T-helper 2 cell treated with Interferon-gamma antibody and Interleukin-4, amounts not matched to agents 5 μg/mL and 100 μg/mL, for 36 hours (primary cell): Measurements from ENCODE around the gene TAF1B.

Experiments used
- DNase-seq: peaks from one replicate; pipeline ENCODE4 v3.0.0; 2021; ENCODE audit warnings: low spot score
- H3K27ac Mint-ChIP-seq: one replicate; pipeline ENCODE4 v1.8.0; 2021; ENCODE audit warnings: mild to moderate bottlenecking, mixed read lengths
- H3K27me3 Mint-ChIP-seq: one replicate; pipeline ENCODE4 v1.8.0; 2021; ENCODE audit warnings: low read depth, mixed read lengths
- H3K36me3 Mint-ChIP-seq: one replicate; pipeline ENCODE4 v1.8.0; 2021; ENCODE audit warnings: low read depth, mixed read lengths
- H3K4me1 Mint-ChIP-seq: one replicate; pipeline ENCODE4 v1.8.0; 2021; ENCODE audit warnings: low read depth, mixed read lengths
- H3K4me3 Mint-ChIP-seq: one replicate; pipeline ENCODE4 v1.8.0; 2022; ENCODE audit warnings: mild to moderate bottlenecking, moderate library complexity, mixed read lengths
- H3K9me3 Mint-ChIP-seq: one replicate; pipeline ENCODE4 v1.8.0; 2021; ENCODE audit warnings: mixed read lengths

The TAF1B gene

DNA sequence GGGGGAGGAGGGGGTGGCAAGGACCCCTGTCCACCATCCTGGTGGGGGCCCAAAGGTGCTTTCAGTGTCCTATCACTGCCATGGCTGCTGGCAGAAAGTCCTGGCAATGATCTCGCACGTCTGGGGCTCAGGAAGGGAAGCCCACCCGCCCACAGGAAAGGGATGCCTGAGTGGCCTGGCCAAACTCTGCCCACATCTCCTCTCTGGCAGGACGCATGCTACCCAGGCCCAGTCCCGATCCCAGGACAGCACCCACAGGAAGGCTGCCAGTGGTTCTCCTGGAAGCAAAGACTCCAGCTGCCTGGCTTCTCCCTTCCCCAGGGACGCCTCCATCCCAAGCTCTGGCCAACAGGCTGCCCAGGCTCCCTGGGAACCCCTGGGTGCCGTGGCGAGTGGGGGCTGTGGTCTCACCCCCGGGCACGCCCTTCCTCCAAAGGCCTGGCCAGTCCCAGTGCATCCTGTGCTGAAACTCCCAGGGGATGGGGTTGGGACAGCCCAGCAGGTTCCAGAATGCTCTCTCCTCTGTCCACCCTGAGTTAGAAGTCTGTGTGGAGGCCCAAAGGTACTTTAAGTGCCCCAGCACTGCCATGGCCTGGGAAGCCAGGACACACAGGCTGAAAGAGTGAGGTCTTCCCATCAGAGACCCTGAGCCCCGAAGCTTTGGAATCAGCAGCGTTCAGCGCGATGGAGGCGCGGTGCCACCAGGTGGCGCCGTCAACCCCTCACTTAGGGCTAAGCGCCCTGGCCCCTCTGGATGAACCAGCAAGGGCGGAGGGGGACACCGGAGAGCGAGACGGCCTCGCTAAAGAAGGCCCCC is 29.8 kb upstream of the TAF1B start:
- H3K9me3 Mint-ChIP-seq: no peaks in the 10 kb centered on the region
- peak overlapping the region; percentile 39 for H3K4me3 Mint-ChIP-seq
- peaks cover 19% of the 10 kb centered on the region for H3K4me1 Mint-ChIP-seq
- peak overlapping the region; percentile 68 for H3K27ac Mint-ChIP-seq
- DNase-seq: peak; percentile 55
- H3K27me3 Mint-ChIP-seq: peaks cover 8% of the 10 kb centered on the region
- no peaks in the 10 kb centered on the region for H3K36me3 Mint-ChIP-seq

DNA sequence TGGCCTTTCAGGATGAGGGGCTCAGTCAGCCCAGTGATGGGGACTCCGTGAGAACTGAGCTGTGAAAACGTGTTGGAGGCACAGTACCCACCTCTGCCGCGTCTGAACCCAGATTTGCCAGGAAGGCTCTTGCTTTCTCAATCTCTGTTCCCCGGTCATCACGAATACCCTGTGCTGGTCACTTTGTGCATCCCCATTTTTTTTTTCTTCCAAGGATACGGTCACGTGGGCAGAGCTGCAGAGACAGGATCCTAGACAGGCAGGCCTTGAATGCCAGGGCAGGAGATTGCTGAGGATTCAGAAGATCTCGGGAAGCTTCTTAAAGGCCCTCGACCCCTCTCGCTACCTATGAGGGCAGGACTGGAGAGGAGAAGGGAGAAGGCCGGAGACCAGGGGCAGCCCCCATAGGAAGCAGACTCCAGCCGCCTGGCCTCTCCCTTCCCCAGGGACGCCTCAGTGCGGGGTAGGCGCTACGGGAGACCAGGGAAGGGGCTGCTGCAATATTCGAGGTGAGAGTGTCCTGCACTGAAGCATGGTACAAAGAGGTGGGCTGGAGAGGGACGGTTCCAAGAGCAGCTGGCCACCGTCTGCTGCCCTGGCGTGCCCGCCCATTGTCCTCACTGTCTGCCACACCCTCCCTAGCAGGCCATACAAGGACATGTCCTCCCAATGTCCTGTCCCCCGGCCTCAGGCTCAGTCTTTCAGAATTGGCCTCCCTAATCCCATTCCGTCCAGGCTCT is 29.0 kb upstream of the TAF1B start:
- H3K27me3 Mint-ChIP-seq: peaks cover 8% of the 10 kb centered on the region
- H3K36me3 Mint-ChIP-seq: no peaks in the 10 kb centered on the region
- no peaks in the 10 kb centered on the region for H3K9me3 Mint-ChIP-seq
- peak overlapping the region; percentile 39 for H3K4me3 Mint-ChIP-seq
- H3K27ac Mint-ChIP-seq: no peak overlapping the region
- H3K4me1 Mint-ChIP-seq: peaks cover 19% of the 10 kb centered on the region
- no peak for DNase-seq

DNA sequence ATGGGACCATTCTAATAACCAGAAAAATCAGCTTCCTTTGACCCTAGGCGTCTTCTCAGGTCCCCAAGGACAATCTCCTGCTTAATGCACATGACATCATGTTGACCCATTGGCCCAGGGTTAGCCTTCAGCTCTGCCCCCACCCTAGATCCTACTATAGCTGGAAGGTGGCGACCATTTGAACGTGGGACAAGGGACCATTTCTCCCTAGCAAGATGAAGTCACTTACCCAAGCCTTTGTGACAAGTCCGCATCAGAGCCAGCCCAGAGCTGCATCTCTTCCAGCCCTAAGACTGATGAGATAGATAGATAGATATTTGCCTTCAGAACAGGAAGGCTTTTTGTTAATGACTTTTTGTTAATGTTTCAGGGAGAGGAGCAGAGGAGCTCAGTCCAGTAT is 28.2 kb upstream of the TAF1B start:
- Mint-ChIP-seq H3K4me1 (peaks cover 19% of the 10 kb centered on the region), H3K27me3 (peaks cover 8% of the 10 kb centered on the region), H3K27ac (no peak overlapping the region), H3K9me3 (no peaks in the 10 kb centered on the region), H3K36me3 (no peaks in the 10 kb centered on the region), H3K4me3 (no peak overlapping the region)
- no peak for DNase-seq

DNA sequence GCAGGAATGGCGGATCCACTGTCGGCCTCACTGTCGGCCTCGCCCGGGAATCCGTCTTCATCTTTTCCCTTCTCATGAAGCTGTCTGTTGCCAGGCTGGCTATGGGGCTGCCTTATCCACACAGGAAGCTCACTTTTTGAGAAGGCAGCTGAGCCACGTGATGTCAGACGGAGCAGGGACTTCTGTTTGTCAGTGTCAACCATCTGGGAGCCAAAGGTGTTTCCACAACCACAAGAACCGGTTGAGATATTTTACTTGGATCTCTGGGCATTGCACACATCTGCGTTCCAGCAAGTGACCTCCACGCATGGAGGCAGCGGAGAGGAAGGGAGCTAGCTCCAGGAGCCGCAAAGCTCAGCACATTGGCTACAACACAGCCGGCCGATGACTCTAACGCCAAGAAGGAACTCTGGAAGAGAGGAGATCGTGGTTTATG is 27.4 kb upstream of the TAF1B start:
- no peak for DNase-seq
- H3K27ac Mint-ChIP-seq: no peak overlapping the region
- H3K4me3 Mint-ChIP-seq: no peak overlapping the region
- H3K36me3 Mint-ChIP-seq: no peaks in the 10 kb centered on the region
- H3K9me3 Mint-ChIP-seq: no peaks in the 10 kb centered on the region
- peaks cover 19% of the 10 kb centered on the region for H3K4me1 Mint-ChIP-seq
- H3K27me3 Mint-ChIP-seq: peaks cover 8% of the 10 kb centered on the region

DNA sequence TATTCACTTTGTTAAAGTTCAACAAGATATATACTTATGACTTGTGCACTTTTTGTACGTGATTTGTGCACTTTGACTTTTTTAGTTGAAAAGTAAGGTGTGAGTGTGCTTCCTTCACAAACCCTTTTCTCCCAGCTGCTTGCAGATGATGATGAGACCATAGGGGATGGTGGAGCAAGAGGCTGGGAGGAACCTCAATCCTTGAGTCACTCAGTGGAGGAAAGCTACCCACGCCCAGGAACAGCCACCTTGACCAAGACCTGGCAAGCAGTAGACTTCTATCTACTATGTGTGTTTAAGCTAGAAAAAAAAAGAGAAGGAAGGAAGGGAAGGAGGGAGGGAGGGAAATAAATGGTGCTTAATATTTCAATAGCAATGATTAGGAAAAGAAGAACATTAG is 25.2 kb upstream of the TAF1B start:
- Mint-ChIP-seq H3K9me3 (no peaks in the 10 kb centered on the region), H3K4me1 (peaks cover 18% of the 10 kb centered on the region), H3K4me3 (no peak overlapping the region), H3K36me3 (no peaks in the 10 kb centered on the region), H3K27ac (no peak overlapping the region), H3K27me3 (peaks cover 8% of the 10 kb centered on the region)
- no peak for DNase-seq

DNA sequence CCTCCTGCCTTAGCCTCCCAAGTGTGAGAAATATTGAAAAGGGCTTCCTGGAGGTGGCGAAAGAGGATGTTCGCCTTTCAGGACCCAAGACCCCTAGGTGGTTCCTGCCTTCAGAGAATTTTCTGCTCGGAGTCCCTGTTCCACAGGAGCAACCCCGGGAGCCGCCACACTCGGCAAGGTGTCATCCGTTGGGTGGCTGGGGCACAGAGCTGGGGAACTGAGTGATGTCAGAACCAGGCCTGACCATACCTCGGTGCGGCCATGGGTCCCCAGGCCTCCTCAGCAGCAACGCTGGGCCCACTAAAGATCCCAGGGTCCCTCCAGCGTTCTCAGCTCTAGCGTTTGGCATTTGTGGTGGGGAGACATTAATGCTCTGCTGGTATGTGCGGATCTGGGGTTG is 23.7 kb upstream of the TAF1B start:
- DNase-seq: no peak
- peaks cover 8% of the 10 kb centered on the region for H3K27me3 Mint-ChIP-seq

DNA sequence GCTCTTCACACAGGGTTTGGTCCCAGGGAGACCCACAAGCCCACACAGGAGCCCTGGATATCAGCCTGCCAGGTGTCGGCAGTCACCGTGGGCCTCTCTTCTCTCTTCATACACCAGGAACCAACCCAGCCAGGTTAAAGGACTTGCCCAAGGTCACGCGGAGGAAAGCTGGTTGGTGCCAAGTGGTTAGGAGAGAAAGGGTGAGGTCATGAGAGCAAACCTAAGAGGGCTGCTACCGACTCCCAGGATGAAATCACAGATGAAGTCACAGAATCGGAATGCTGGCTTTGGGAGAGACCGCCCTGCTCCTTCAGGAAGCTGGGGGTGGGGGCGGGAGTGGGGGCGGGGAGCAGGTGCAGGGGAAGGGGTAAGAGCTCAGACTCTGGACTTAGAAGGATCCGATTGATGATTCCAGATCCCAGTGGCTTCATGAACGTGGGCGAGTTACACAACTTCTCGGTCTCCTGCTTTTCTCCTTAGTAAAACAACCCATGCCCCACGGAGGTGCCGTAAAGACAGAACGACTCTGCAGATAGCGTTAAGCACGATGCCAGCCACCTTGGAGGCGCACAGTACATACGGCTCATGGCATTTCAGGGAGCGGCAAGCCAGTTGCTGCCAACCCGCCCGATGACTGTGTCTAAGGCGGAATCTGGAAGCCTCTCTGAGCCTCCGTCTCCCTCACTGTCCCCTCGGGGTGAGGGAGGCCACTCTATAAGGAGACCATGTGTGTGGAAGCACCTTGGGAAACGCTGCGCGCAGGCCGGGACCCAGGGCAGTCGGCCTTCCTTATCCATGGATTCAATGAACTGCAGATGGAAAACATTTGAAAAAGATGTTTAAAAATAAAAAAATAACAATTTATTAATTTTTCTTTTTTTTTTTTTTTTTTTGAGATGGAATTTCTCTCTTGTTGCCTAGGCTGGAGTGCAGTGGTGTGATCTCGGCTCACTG is 23.0 kb upstream of the TAF1B start:
- H3K27ac Mint-ChIP-seq: no peak overlapping the region
- H3K4me3 Mint-ChIP-seq: no peak overlapping the region
- H3K27me3 Mint-ChIP-seq: peaks cover 7% of the 10 kb centered on the region
- H3K9me3 Mint-ChIP-seq: no peaks in the 10 kb centered on the region
- H3K4me1 Mint-ChIP-seq: peaks cover 9% of the 10 kb centered on the region
- no peak for DNase-seq
- H3K36me3 Mint-ChIP-seq: no peaks in the 10 kb centered on the region

More for the DNA sequence above, 23.7 kb upstream of the TAF1B start:
- Mint-ChIP-seq H3K27ac (no peak overlapping the region), H3K36me3 (no peaks in the 10 kb centered on the region), H3K4me3 (no peak overlapping the region), H3K4me1 (peaks cover 11% of the 10 kb centered on the region), H3K9me3 (no peaks in the 10 kb centered on the region)

DNA sequence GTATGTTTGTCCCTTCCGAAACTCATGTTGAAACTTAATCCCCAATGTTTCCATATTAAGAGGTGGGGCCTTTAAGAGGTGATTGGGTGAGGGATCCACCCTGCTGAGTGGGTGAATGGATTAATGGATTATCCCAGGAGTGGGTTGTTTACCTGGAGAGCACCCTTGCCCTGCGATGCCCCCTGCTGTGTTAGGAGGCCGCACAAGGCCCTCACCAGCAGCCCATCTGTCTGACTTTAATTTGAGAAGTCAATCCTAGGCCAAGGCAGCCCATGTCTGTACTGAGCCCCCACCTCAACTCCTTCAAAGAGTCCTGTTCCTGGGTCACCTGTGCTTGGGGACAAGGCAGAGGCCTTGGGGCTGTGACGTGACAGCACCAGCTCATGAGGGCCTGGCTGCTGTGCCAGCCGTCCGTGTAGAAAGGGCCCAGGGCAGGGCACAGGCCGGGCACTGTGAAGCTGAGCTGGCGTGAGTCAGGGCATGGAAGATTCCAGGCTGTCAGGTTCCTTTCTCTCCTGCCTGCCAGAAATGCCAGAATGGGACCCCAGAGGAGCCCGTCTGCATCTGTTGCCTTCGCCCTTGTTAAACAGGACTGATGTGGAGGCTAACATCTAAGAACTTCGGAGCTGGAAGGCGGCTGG is 21.3 kb upstream of the TAF1B start:
- H3K36me3 Mint-ChIP-seq: no peaks in the 10 kb centered on the region
- DNase-seq: no peak
- H3K4me3 Mint-ChIP-seq: no peak overlapping the region
- no peak overlapping the region for H3K27ac Mint-ChIP-seq
- peaks cover 12% of the 10 kb centered on the region for H3K27me3 Mint-ChIP-seq
- no peaks in the 10 kb centered on the region for H3K9me3 Mint-ChIP-seq
- H3K4me1 Mint-ChIP-seq: no peaks in the 10 kb centered on the region

DNA sequence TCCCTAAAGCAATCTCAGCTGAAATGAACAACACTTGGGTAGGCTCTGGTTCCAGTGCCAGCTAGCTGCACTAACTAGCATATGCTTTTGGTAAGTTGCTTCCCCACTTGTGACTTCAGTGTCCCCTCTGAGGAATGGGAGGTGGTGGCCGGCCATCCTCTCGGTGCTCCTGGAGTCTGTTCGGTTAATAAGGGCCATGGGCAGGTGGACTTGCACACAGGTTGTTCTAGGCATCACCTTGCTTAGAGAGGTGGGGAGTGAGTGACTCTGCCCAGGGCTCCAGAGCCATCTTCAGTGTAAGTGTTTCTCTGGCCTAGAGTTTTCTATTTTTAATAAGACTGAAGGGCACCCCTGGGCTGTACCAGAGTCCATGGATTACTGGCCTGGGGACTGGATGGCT is 18.8 kb upstream of the TAF1B start:
- Mint-ChIP-seq H3K27ac (no peak overlapping the region), H3K36me3 (no peaks in the 10 kb centered on the region), H3K9me3 (no peaks in the 10 kb centered on the region), H3K27me3 (peaks cover 17% of the 10 kb centered on the region), H3K4me3 (no peak overlapping the region), H3K4me1 (peaks cover 2% of the 10 kb centered on the region)
- no peak for DNase-seq

DNA sequence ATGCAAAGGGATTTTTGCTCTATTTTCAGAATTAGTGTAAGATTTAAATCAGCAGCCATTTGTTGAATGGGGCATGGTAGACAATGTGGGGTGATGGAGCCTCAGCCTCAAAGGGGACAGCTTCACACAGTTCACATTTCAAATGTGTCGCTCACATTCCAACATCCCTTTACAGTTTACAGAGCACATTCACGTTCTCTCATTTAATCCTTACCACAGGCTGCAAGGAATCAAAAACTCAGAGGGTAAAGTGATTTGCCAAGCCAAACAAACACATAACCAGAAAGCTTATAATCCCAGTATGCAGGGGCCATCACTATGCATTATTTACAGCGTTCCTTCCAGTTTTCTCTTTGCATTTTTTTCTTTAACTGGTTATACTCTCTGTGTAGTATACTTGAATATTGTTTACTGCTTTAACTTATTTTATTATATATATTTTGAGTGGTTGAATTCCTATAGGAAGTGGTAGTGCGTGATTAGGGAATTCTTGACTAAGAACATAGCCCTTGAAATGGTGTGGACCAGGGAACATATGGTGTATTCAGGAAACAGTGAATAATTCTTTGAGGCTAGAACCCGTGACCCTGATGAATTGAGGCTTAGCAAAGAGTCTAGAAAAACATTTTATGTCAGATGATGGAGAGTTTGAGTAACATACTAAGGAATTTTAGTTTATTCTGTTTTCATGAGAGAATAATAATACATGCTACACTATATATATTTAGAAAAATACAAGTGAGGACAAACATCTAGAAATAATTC is 18.1 kb upstream of the TAF1B start:
- Mint-ChIP-seq H3K4me1 (peaks cover 7% of the 10 kb centered on the region), H3K4me3 (no peak overlapping the region), H3K36me3 (no peaks in the 10 kb centered on the region), H3K27me3 (peaks cover 19% of the 10 kb centered on the region), H3K9me3 (no peaks in the 10 kb centered on the region), H3K27ac (no peak overlapping the region)
- DNase-seq: no peak

DNA sequence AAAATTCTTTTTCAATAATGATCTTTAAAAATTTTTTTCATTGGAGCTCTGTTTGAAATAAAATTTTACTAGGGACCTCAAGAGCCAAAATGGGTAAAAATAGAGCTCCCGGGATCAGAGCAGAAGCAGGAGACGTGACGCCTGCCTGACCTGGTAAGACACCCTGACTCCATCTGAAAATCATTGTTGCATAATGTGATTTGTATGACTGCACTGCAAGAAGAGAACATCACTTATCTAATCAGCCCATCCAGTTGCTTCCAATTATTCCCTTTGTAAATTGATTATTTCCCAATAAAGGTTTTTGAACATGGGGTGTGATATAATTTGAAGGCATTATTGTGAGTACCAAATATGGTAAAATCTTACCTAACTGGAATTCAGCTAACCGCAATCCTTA is 17.1 kb upstream of the TAF1B start:
- H3K9me3 Mint-ChIP-seq: no peaks in the 10 kb centered on the region
- peaks cover 19% of the 10 kb centered on the region for H3K27me3 Mint-ChIP-seq
- H3K36me3 Mint-ChIP-seq: no peaks in the 10 kb centered on the region
- H3K4me1 Mint-ChIP-seq: peaks cover 16% of the 10 kb centered on the region
- H3K27ac Mint-ChIP-seq: no peak overlapping the region
- no peak overlapping the region for H3K4me3 Mint-ChIP-seq
- no peak for DNase-seq

DNA sequence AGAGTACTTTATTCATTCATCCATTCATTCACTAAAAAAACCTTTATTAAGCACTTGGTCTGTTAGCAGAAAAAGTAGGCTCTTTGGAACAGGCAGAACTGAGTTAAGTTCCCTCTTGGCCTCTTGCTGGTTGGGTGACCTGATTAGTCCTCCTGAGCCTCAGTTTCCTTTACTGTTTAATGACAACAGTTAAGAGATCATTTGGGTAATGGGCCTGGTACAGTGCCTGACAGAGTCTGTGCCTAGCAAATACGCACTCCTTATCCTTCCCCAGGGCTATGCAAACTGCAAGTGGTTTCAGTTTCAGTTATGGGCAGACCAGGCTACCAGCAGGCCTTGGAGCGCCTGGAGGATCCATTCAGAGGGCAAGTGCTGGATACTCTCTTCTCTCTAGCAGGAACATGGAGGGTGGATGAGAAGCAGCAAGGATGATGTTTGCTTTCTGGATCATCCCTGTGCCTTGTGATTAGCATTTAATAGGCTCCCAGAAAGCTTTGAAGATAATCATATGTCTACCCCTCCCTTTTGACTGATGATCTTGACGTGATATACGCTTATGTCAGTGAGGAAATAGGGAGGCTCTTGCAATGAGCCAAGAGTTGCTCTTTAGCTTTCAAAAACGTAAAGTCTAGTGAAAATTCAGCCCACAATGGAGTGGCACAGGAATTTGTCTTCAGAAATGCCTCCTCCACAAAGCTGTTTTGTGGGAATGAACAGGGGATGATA is 12.4 kb upstream of the TAF1B start:
- H3K27me3 Mint-ChIP-seq: peaks cover 21% of the 10 kb centered on the region
- H3K27ac Mint-ChIP-seq: no peak overlapping the region
- H3K36me3 Mint-ChIP-seq: no peaks in the 10 kb centered on the region
- H3K4me3 Mint-ChIP-seq: no peak overlapping the region
- peaks cover 30% of the 10 kb centered on the region for H3K4me1 Mint-ChIP-seq
- DNase-seq: no peak
- no peaks in the 10 kb centered on the region for H3K9me3 Mint-ChIP-seq
